ENCODE data around the gene SCART1.

GRCh38 chr10:133453516-133454203, at the start of gene SCART1:
- no peak for TF ChIP-seq MAX (IDR thresholded peaks at IDR 0.05; ENCODE audit: insufficient read depth, insufficient read length)
- TF ChIP-seq CTCF (IDR thresholded peaks at IDR 0.05; ENCODE audit: extremely low read depth in 1 of 2, insufficient read depth in 1 of 2, low read depth in 1 of 2, low read length in 2 of 2): no peak
- no peak for TF ChIP-seq POLR2A (IDR thresholded peaks at IDR 0.05; ENCODE audit: low read depth, low read length)
- no peak for TF ChIP-seq POLR2AphosphoS5 (IDR thresholded peaks at IDR 0.05; ENCODE audit: insufficient read depth, low read depth, low read length)
- TF ChIP-seq EZH2 (IDR thresholded peaks at IDR 0.05; ENCODE audit: borderline replicate concordance, low read depth, low read length, severe bottlenecking): no peak
- TF ChIP-seq MYC (IDR thresholded peaks at IDR 0.05; ENCODE audit: low read depth, low read length): no peak
